GM06990 (cell line): ENCODE data around the gene MYO1D.

ENCODE experiments used
- DNase-seq: peaks from one replicate; pipeline ENCODE4 v3.0.0-alpha.2; 2011; ENCODE audit not compliant: insufficient read length; ENCODE audit errors: extremely low read depth
- H3K27me3 ChIP-seq: replicated peaks from 2 replicates; pipeline ENCODE4 v1.6.0; 2011; ENCODE audit warnings: low read length; ENCODE audit not compliant: control insufficient read depth, insufficient read depth
- H3K36me3 ChIP-seq: 2 replicates; pipeline ENCODE4 v1.5.1; 2011; ENCODE audit warnings: low read length; ENCODE audit not compliant: control insufficient read depth, insufficient read depth
- H3K4me3 ChIP-seq: replicated peaks from 2 replicates; pipeline ENCODE4 v1.5.1; 2011; ENCODE audit warnings: low read depth, mild to moderate bottlenecking, control low read depth, low read length
- TF ChIP-seq, protein P1 (sequence below): IDR thresholded peaks from 2 replicates; pipeline ENCODE4 v1.5.1; 2011; ENCODE audit warnings: low read length, control low read depth, mild to moderate bottlenecking, inconsistent platforms; ENCODE audit not compliant: insufficient read depth, poor library complexity, severe bottlenecking

Gene MYO1D

GRCh38 chr17:32541640-32542039 is 335.3 kb downstream of the MYO1D start:
- TF ChIP-seq, protein P1, sequence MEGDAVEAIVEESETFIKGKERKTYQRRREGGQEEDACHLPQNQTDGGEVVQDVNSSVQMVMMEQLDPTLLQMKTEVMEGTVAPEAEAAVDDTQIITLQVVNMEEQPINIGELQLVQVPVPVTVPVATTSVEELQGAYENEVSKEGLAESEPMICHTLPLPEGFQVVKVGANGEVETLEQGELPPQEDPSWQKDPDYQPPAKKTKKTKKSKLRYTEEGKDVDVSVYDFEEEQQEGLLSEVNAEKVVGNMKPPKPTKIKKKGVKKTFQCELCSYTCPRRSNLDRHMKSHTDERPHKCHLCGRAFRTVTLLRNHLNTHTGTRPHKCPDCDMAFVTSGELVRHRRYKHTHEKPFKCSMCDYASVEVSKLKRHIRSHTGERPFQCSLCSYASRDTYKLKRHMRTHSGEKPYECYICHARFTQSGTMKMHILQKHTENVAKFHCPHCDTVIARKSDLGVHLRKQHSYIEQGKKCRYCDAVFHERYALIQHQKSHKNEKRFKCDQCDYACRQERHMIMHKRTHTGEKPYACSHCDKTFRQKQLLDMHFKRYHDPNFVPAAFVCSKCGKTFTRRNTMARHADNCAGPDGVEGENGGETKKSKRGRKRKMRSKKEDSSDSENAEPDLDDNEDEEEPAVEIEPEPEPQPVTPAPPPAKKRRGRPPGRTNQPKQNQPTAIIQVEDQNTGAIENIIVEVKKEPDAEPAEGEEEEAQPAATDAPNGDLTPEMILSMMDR, result no peak
- Histone ChIP-seq H3K27me3 (no peaks in the 10 kb centered on the region), H3K4me3 (no peak overlapping the region), H3K36me3 (no peaks in the 10 kb centered on the region)
- no peak for DNase-seq

DNA sequence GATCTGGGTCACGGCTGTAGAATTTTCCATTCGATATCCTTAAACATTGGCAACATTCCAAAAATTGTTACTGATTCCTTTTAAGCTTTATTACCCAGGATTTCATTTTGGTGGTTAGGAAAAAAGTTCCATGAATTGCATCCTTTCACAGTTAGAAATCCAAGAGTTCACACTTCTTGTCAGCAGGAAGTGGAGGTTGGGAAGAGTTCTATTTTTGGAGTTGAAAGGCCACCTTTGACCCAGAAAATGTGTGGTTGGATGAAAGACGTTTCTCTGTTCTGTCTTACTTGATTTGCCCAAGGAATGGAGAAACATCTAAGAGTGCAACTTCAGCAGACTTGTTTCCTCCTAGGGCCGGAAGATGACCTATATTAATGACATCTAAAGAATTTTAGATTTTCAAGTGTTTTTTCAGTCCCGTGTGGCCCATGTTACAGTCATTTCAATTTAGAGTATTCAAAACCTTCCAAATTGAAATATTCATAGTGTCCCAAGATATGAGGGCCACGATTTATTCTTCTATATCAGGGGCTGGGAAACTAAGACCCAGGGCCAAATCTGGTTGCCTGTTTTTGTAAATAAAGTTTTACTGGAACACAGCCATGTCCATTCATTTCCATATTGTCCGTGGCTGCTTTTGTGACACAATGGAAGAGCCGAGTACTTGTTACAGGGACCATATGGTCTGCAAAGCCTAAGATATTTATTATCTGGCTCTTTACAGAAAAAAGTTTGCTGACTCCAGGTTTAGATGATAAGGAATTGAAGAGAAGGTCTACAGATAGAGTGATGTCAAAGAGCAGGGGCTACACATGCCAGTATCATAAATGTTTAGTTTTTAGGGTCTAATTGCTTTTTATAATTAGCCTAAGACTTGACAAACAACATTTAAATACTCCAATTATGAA is 339.9 kb downstream of the MYO1D start:
- TF ChIP-seq, protein P1, result no peak
- H3K36me3 ChIP-seq, result no peaks in the 10 kb centered on the region
- H3K4me3 ChIP-seq, result no peak overlapping the region
- DNase-seq, result no peak
- no peaks in the 10 kb centered on the region for H3K27me3 ChIP-seq

DNA sequence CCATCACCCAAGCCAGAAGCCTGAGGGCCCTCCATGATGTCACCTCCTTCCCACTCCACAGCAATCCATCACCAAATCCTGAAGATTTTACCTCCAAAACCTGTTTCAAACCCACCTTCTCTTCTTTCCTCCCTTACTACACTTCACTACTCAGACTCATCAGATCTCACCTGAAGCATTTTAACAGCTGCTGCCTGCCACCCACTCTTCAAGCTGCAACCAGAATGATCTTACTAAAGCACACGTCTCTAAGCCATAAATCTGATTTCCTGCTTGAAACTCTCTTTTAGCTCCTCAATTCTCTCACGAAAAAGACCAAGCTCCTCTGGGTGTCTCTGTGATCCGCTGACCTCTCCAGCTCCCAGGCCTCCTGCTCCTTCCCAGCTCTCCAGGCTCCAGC is 343.6 kb downstream of the MYO1D start:
- TF ChIP-seq, protein P1, result no peak
- DNase-seq, result no peak
- no peaks in the 10 kb centered on the region for H3K27me3 ChIP-seq
- no peaks in the 10 kb centered on the region for H3K36me3 ChIP-seq
- no peak overlapping the region for H3K4me3 ChIP-seq

GRCh38 chr17:32529604-32530003 is 347.3 kb downstream of the MYO1D start:
- TF ChIP-seq, protein P1, result no peak
- no peaks in the 10 kb centered on the region for H3K27me3 ChIP-seq
- H3K36me3 ChIP-seq, result no peaks in the 10 kb centered on the region
- no peak for DNase-seq
- no peak overlapping the region for H3K4me3 ChIP-seq

DNA sequence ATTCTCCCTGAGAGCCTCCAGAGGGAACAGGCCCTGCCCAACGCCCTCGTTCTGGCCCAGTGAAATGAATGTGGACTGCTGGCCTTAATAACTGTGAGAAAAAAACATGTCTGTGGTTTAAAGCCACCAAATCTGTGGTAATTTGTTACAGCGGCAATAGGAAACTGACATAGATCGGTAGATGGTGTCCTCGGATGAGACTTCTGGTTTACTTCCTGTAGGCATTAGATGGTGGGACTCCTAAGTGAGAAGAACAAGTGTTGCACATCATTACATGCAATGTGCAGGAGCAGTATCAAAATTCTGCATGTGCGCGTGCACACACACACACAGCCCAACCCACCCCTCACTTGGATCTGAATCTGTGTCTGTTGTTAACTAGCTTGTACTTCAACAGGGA is 348.1 kb downstream of the MYO1D start:
- H3K4me3 ChIP-seq, result no peak overlapping the region
- DNase-seq, result no peak
- no peaks in the 10 kb centered on the region for H3K36me3 ChIP-seq
- no peaks in the 10 kb centered on the region for H3K27me3 ChIP-seq
- TF ChIP-seq, protein P1, result no peak
